HL-60/S4 (cell line): ENCODE data around the gene TMEM129.

Experiments used
- in situ Hi-C: fragments of 300-500 bp; cut with MboI; formaldehyde crosslinking; loops from 2 replicates; pipeline ENCODE4 v1.14.3; 2022; ENCODE audit warnings: low sequenced_read_pairs

TMEM129 gene

GRCh38 chr4:1721003-1721665, at the start of gene TMEM129, which contains the start of gene TACC3:
TMEM129 (minus strand) TSS chr4:1721323; CDS start chr4:1720837, 486 bp downstream.
TACC3 (plus strand) TSS chr4:1721521; CDS start chr4:1723422, 1,901 bp downstream.
- in situ Hi-C loops, result no loop called here

- in situ Hi-C loops, result no loop called here
Observed at GRCh38 chr4:1770791-1771231, 49.7 kb upstream of the TMEM129 start.

GRCh38 chr4:1770245-1770644, 49.1 kb upstream of the TMEM129 start:
- in situ Hi-C loops, result no loop called here

GRCh38 chr4:1769692-1770091, 48.6 kb upstream of the TMEM129 start:
- in situ Hi-C loops, result no loop called here

GRCh38 chr4:1768367-1769034, 47.4 kb upstream of the TMEM129 start:
- in situ Hi-C loops, result no loop called here

- in situ Hi-C loops, result no loop called here
Observed at GRCh38 chr4:1767770-1768366, 46.7 kb upstream of the TMEM129 start.

- in situ Hi-C loops, result no loop called here
Observed at GRCh38 chr4:1767061-1767769, 46.1 kb upstream of the TMEM129 start.

GRCh38 chr4:1766106-1767060, 45.3 kb upstream of the TMEM129 start:
- in situ Hi-C loops, result no loop called here

- in situ Hi-C loops, result no loop called here
Observed at GRCh38 chr4:1765409-1766072, 44.4 kb upstream of the TMEM129 start.

- in situ Hi-C loops, result no loop called here
Observed at GRCh38 chr4:1764670-1765069, 43.5 kb upstream of the TMEM129 start.

- in situ Hi-C loops, result no loop called here
Observed at GRCh38 chr4:1763550-1764080, 42.5 kb upstream of the TMEM129 start.

- in situ Hi-C loops, result no loop called here
Observed at GRCh38 chr4:1763070-1763549, 42.0 kb upstream of the TMEM129 start.

GRCh38 chr4:1762264-1763010, 41.3 kb upstream of the TMEM129 start:
- in situ Hi-C loops, result no loop called here

GRCh38 chr4:1761130-1761689, 40.1 kb upstream of the TMEM129 start:
- in situ Hi-C loops, result no loop called here

GRCh38 chr4:1760521-1761071, 39.5 kb upstream of the TMEM129 start:
- in situ Hi-C loops, result no loop called here

GRCh38 chr4:1759818-1760223, 38.7 kb upstream of the TMEM129 start:
- in situ Hi-C loops, result no loop called here

GRCh38 chr4:1759170-1759817, 38.2 kb upstream of the TMEM129 start:
- in situ Hi-C loops, result no loop called here
